Renal cortical epithelial cell (primary cell): ENCODE measurements around the gene NPAT. TPM values are rescaled to one million over a fixed set of nuclear protein-coding genes. Genes with fewer than 3 reads are reported as not detected.

Source experiments
- total RNA-seq: library from RNA; depleted of rRNA; stranded (reverse); fragments of >200 nt; gene quantifications from 2 replicates; pipeline ENCODE4 v1.2.3, GENCODE V29; 2014

NPAT gene
- total RNA-seq, 1 donor from 2014 or later, result 18.8 TPM

Other genes starting within 250 kb of the NPAT start
- gene CUL5, start 213.7 kb downstream of the NPAT start, total RNA-seq, result 43.8 and 50.0 TPM in 2 replicates
- 117 and 159 TPM in 2 replicates for gene ACAT1, start 101.1 kb downstream of the NPAT start, total RNA-seq
- gene ATM, start 429 bp upstream of the NPAT start, total RNA-seq, result 49.7 and 107 TPM in 2 replicates
- gene C11orf65, start 244.9 kb upstream of the NPAT start, total RNA-seq, result 1.7 TPM in 1 of 2 replicates, not detected in the other